Sigmoid colon (tissue), 4 donors: ENCODE measurements around the gene RALA.

ENCODE experiments used
- EP300 ChIP-seq, 4 donors: sonication (generic); formaldehyde crosslinking; IDR thresholded peaks; one replicate each; pipeline ENCODE4 v1.6.1; 2017; ENCODE audit warnings: antibody characterized with exemption in 4 of 4
- POLR2A ChIP-seq, 2 donors: fragments of 450-650 bp; IDR thresholded peaks; one replicate each; pipeline ENCODE4 v1.6.1; 2016; ENCODE audit warnings: antibody characterized with exemption in 2 of 2, mild to moderate bottlenecking in 2 of 2, moderate library complexity in 2 of 2
- POLR2AphosphoS5 ChIP-seq, 4 donors: sonication (generic); formaldehyde crosslinking; IDR thresholded peaks; one replicate each; pipeline ENCODE4 v1.6.1; 2017; ENCODE audit warnings: antibody characterized with exemption in 4 of 4
- TF ChIP-seq, protein P1 (sequence below), 4 experiments: fragments of 450-650 bp in 3 of 4; fragments of 200-600 bp in 1 of 4; IDR thresholded peaks; one replicate each; pipeline ENCODE4 v1.5.1; 2016 to 2019; ENCODE audit warnings: antibody characterized with exemption in 4 of 4, mild to moderate bottlenecking in 3 of 4, moderate library complexity in 2 of 4

GRCh38 chr7:39645482-39646407 lies 22.4 kb downstream of the RALA start:
- TF ChIP-seq, protein P1, sequence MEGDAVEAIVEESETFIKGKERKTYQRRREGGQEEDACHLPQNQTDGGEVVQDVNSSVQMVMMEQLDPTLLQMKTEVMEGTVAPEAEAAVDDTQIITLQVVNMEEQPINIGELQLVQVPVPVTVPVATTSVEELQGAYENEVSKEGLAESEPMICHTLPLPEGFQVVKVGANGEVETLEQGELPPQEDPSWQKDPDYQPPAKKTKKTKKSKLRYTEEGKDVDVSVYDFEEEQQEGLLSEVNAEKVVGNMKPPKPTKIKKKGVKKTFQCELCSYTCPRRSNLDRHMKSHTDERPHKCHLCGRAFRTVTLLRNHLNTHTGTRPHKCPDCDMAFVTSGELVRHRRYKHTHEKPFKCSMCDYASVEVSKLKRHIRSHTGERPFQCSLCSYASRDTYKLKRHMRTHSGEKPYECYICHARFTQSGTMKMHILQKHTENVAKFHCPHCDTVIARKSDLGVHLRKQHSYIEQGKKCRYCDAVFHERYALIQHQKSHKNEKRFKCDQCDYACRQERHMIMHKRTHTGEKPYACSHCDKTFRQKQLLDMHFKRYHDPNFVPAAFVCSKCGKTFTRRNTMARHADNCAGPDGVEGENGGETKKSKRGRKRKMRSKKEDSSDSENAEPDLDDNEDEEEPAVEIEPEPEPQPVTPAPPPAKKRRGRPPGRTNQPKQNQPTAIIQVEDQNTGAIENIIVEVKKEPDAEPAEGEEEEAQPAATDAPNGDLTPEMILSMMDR (IDR thresholded peaks at IDR 0.05) = no peak
- TF ChIP-seq POLR2A (IDR thresholded peaks at IDR 0.05) (no peak), POLR2AphosphoS5 (IDR thresholded peaks at IDR 0.05) (no peak), EP300 (IDR thresholded peaks at IDR 0.05) (no peak)
